Measurements from ENCODE around the gene SNURF. TPM values are rescaled to one million over a fixed set of nuclear protein-coding genes. Genes with fewer than 3 reads are reported as not detected.

The SNURF gene
- total RNA-seq, 2 experiments from 2014 or later, result 15.2 to 21.7 TPM

GRCh38 chr15:24976932-24977331 lies 22.1 kb downstream of the SNURF start:
- peaks cover 83% of the 10 kb centered on the region for H3K36me3 Mint-ChIP-seq
- H3K27me3 Mint-ChIP-seq, result no peaks in the 10 kb centered on the region

GRCh38 chr15:24977686-24978085 lies 22.9 kb downstream of the SNURF start:
- Mint-ChIP-seq H3K27me3 (no peaks in the 10 kb centered on the region), H3K9me3 (peaks cover 57% of the 10 kb centered on the region)

More at GRCh38 chr15:24976932-24977331, 22.1 kb downstream of the SNURF start:
- Mint-ChIP-seq H3K27ac (no peak overlapping the region), H3K9me3 (peaks cover 50% of the 10 kb centered on the region), H3K4me3 (no peak overlapping the region), H3K4me1 (ENCODE audit: low read depth) (no peaks in the 10 kb centered on the region)
- ChIA-PET CTCF (no interaction called here), POLR2A (no interaction called here)
- no peak for DNase-seq
- intact Hi-C loops (cut with micrococcal nuclease), result no loop called here

GRCh38 chr15:24985224-24985623 lies 30.4 kb downstream of the SNURF start:
- Mint-ChIP-seq H3K4me1 (ENCODE audit: low read depth) (no peaks in the 10 kb centered on the region), H3K27me3 (no peaks in the 10 kb centered on the region), H3K9me3 (peaks cover 70% of the 10 kb centered on the region), H3K27ac (no peak overlapping the region), H3K4me3 (no peak overlapping the region), H3K36me3 (peaks cover 86% of the 10 kb centered on the region)
- POLR2A ChIA-PET, result no interaction called here
- intact Hi-C loops (cut with micrococcal nuclease), result no loop called here
- CTCF ChIA-PET, result no interaction called here
- no peak for DNase-seq

More at GRCh38 chr15:24977686-24978085, 22.9 kb downstream of the SNURF start:
- Mint-ChIP-seq H3K36me3 (peaks cover 88% of the 10 kb centered on the region), H3K4me1 (ENCODE audit: low read depth) (no peaks in the 10 kb centered on the region), H3K27ac (no peak overlapping the region), H3K4me3 (no peak overlapping the region)
- intact Hi-C loops (cut with micrococcal nuclease), result no loop called here
- ChIA-PET POLR2A (no interaction called here), CTCF (no interaction called here)
- no peak for DNase-seq

GRCh38 chr15:24986653-24987052 lies 31.9 kb downstream of the SNURF start:
- H3K27ac Mint-ChIP-seq, result no peak overlapping the region
- no peak overlapping the region for H3K4me3 Mint-ChIP-seq
- H3K36me3 Mint-ChIP-seq, result peaks cover 91% of the 10 kb centered on the region
- no peaks in the 10 kb centered on the region for H3K27me3 Mint-ChIP-seq
- H3K4me1 Mint-ChIP-seq (ENCODE audit: low read depth), result no peaks in the 10 kb centered on the region
- no peak for DNase-seq
- CTCF ChIA-PET, result no interaction called here
- intact Hi-C loops (cut with micrococcal nuclease), result no loop called here
- POLR2A ChIA-PET, result no interaction called here
- H3K9me3 Mint-ChIP-seq, result peaks cover 74% of the 10 kb centered on the region

Other genes with a start within 250 kb of the SNURF start
- gene SNRPN, start within 50 bp of the SNURF start, total RNA-seq, result 10 to 100 TPM; 56.5 to 58.9 TPM

Data from activated CD4-positive, alpha-beta memory T cell treated with anti-CD3 and anti-CD28 coated beads for 36 hours (primary cell).